ENCODE measurements around the gene HIGD1B.

The HIGD1B gene

DNA sequence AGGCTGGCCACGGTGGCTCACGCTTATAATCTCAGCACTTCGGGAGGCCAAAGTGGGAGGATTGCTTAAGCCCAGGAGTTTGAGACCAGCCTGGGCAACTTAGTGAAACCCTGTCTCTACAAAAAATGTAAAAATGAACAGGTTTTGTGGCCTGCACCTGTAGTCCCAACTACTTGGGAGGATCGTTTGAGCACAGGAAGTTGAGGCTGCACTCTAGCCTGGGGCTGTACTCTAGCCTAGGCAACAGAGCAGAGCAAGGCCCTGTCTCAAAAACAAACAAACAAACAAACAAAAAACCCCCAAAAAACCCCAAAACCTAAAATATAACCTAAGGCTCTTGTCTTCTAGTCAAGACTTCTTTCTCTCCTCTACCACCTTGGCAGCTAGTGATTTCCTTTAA, 7.4 kb upstream of the HIGD1B start:
- no peak for DNase-seq

DNA sequence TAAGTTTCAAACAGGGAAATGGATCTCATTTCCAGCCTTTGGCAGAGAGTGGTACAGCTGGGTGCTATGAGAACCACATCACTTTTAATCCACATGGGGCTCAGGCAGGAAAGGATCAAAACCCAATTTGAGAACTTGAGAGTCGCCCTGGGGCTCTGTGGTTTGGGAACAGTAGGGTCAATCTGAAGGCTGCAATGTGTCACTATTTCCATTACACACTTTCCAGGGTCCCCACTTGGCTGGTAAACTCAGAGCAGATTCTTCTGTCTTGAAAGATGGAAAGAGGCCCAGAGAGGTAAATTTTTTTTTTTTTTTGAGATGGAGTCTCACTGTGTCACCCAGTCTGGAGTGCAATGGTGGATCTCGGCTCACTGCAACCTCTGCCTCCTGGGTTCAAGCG, 6.7 kb upstream of the HIGD1B start:
- DNase-seq, result no peak

DNA sequence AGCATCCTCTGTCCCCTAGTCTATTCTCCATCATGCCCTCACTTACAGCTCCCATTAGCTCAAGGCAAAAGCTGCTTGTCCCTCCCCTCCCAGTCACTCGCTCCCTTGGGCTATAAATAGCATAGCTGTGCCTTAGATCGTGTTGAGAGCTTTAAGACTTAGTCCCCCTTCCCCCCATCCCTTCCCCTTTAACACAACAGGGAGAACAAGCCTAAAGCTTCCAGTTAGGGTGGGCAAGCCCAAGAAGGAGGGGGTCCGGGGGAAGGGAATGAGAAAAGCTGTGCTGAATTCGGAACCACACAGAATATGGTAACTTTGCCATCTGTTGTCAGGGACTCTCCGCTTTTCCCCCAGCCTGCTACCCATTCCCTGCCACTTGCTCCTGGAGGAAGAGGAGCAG, 4.9 kb upstream of the HIGD1B start:
- DNase-seq, result no peak

DNA sequence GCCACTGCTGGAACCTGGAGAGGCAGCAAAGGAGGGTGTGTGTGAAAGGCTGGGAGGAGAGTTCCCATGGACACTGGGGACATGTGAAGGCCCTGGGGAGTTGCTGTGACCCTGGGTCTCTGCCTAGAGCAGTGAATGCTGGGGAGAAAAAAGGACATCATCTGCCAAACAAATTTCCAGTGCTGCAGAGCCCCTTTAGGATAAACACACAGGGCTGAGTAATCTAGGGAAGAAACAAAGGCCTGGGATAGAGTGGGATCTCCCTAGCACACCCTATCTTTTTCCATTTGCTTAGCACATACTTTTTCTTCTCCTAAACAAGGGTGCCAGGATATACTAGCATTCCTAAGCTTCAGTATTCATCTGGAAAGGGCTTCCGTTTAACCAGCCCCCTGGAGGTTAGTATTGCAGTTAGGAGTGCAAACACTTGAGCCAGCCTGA, 3.3 kb upstream of the HIGD1B start:
- no peak for DNase-seq

DNA sequence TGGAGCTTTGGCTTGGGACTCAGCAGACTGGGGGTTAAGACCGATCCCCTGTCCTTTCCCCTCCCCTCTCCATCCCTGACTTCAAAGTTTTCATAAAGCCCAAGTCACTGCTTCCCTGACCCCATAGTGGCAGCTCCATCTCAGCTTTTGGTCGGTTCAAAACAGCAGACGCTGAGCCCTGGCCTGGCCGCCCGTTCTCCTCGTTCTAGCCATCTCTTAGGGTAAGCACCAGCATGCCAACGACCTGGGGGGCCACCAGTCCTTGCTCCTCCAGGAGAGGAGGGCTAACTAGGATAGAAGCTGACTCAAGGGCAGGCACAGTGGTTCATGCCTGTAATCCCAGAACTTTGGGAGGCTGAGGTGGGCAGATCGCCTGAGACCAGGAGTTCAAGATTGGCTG, 1.5 kb upstream of the HIGD1B start:
- no peak for DNase-seq

DNA sequence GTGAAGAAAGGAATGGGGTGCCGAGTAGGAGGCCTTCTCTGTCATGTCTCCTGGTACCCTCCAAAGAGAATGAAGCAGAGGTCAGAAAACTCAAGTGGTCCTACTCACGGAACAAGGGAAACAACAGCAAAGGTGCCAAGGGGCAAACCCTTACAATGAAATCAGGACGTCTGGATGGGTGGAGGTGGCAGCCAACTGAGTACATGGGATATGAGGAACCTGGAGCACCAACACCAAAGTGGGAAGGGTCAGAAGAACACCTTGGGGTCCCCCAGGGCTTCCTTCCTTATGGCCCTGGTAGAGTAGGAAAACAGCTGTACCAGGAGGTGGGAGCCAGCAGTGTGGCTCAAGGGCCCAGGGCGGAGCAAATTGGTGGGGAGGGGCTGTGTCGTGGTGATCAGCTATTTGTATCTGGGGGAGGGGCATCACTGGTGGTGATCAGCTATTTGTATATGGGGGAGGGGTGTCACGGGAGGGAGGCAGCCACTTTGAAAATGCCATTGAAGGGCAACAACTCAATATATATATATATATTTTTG, 643 bp downstream of the HIGD1B start:
- no peak for DNase-seq

DNA sequence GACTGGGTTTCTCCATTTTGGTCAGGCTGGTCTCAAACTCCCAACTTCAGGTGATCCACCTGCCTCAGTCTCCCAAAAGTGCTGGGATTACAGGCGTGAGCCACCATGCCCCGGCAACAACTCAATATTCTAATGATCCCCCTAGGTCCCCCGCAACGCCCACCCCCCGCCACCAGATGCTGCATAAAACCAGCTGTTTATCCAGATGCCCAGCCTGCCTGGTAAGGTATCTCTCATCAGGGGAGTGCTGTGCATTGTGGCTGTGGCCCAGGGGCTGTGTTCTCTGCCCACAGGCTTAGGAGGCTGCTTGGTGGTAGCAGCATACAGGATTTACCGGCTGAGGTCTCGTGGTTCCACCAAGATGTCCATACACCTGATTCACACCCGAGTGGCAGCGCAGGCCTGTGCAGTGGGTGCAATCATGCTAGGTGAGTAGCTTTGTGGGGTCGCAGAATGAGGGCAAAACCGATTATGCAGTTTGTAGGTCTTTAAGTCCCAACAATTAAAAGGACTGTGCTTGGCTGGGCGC, 1.3 kb downstream of the HIGD1B start:
- DNase-seq, result no peak

DNA sequence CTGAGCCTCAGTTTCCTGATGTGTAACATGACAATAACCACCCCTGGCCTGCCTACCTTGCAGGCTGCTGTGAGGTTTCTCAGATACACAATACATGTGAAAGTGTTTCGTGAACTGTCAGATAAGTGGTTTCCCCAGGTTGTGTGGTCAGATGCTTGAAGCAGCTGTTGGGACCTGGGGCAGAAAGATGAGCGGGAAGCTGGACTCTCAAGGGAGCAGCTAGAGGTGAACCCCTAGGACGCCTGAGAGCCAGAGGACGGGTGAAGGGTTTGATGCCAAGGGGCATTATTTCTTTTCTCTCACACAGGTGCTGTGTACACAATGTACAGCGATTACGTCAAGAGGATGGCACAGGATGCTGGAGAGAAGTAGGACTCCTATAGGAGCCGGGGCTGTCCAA, 2.3 kb downstream of the HIGD1B start:
- no peak for DNase-seq

DNA sequence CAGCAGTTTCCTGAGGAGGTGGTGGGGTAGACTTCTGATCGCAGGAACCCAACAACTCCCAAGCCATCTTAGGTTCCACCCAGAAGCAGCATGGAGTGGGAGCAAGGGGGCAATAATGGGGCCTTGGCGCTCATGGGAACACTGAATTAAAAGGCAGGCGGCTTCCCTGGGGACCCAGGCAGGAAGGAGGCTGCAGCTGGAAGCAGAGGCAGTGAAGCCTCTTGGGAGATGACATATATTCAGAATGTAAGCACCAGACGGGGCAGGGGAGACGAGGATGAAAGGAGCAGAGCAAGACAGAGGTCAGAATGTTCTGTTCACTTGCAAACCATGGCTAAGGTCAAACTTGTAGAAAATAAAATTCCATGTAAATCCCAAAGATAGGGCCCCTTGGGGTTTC, 2.9 kb downstream of the HIGD1B start:
- DNase-seq, result no peak

DNA sequence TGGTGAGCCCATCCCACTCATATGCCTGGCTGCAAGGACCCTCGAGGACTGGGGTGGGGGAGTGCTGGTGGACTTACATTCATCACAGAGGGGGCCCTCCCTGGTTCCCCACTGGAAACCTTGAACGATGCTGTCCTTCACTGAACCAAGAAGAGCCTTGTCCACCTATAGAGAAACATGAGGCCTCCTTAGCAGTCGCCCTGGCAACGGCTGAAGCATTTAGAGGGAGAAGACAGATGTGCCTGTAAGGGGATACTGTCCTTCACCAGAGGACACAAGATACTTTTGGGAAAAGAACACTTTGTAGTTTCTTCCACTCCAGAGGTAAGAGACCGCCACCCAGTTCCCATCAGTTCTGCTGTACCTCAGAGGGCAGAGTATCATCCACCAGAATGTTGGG, 6.5 kb downstream of the HIGD1B start:
- DNase-seq, result no peak

DNA sequence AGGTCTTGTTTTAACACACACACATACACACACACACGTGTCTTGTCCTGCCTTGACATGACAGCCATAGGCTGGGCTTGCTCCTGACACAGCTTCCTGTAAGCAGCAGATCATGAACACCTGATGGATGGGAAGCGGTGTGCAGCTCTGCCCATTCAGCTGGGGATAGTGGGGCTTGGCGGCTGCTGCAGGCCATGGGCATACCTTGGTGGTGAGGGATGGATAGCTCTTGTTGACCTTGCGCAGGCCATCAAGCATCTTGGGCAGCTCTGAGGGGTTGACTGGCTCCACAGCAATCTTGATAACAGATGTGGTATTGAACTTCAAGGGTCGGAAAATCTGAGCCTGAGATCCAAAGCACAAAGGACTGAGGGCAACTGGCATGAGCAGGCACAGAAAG, 12.0 kb downstream of the HIGD1B start:
- no peak for DNase-seq

DNA sequence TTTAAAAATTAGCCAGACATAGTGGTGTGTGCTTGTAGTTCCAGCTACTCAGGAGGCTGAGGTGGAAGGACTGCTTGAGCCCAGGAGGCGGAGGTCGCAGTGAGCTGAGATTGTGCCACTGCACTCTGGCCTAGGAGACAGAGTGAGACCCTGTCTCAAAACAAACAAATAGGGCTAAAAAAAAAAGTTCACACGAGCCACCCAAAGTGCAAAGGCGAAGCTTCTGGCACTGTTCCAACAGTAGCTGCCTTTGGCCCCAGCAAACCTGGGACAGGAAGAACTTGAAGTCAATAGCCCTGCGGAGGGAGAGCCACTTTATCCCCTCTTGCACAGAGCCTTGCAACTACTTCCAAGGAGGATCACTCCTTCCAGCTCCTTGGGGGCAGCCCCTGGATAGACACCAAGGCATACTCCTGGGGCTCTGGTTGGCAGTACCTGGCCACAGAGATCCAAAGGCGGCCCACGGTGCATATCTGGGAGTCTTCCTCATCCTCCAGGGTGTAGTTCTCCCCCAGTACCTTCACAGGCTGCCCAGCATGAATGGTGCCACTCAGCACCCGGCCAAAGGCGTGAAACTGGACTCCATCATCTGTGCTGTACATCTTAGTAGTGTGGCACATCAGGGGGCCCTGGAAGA, 14.7 kb downstream of the HIGD1B start:
- DNase-seq, result no peak

DNA sequence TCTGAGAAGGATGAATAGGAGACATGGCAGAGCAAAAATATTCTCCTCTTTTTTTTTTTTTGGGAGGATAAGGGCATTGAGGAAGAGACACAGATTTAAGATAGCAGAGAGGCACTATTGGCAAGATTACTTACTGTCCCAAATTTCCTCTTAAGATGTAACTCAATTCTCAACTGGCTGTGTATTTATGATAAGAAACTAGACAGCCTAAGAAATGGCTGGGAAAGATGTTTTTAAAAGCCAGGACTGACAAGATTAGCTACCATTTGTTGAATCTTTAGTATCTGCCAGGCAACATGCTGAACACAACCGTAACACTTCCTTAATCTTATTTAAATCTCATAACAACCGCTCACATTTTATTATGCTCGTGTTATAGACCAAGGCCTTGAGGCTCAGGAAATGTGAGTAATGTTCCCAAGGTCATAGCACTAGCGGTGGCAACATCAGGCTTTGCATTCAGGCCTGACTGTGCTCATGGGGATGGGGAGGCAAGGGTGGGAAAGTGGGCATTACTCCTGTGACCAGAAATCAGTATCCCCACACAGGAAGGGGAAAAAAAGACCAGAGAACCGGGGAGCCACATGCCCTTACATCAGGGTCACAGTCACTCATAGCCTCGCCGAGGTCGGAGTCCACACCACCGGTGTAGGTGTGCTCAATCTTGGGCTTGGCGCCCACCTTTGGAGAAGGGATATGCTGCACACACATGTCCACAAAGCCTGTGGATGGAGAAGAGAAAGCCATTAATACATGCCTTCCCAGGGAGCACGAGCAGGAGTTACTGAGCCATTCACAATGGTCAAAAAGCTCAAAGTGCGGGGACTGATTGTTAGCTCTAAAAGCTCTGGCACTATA, 15.6 kb downstream of the HIGD1B start:
- no peak for DNase-seq

DNA sequence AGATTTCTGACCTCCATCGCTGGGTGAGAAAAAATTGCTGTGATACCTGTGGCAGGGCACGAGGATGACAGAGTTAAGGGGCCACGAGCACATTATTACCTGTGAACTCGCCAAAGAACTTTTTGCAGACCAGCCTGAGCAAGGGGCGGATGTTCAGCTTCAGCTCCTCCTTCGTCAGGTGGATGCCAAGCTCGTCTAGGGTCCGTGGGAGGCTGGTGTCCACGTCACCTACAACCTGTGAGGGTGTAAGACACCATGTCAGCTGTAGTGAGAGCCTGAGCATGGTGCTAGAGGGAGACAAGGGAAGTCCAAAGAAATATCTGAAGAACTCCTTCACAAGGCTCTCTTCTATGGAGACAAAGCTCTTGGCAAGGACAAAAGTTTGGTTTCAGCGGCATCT, 17.1 kb downstream of the HIGD1B start:
- DNase-seq, result no peak

DNA sequence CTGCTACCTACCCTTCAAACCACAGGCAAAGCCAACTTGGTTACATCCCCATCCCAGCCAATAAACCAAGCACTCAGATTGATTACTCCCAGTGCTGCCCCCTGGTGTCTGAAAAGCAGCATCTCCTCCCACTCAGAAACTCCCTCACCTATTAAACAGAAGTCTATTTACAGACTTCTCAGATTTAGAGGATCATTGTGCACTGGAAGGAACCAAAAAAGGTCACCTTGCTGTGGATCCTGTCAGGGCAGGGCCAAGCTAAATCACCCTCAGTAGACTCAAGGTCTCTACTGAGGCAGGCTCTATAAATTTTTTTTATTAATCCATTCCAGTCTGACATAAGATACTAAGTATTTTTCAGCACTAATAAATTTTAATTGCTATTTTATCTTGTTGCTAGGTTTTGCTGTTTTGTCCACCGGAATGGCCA, 17.6 kb downstream of the HIGD1B start:
- DNase-seq, result peak; percentile 72

DNA sequence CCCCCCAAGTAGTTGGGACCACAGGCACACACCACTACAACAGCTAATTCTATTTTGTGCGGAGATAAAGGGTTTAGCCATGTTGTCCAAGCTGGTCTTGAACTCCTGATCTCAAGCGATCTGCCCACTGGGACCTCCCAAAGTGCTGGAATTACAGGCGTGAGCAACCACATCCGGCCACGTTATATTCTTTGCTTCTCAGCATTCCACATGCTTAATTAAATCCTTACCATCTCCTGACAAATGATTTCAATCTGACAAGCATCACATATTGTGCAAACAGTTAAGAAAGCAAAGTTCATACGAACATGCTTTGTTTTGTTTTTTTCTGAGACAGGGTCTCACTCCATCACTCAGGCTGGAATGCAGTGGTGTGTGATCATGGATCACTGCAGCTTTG, 18.2 kb downstream of the HIGD1B start:
- no peak for DNase-seq

DNA sequence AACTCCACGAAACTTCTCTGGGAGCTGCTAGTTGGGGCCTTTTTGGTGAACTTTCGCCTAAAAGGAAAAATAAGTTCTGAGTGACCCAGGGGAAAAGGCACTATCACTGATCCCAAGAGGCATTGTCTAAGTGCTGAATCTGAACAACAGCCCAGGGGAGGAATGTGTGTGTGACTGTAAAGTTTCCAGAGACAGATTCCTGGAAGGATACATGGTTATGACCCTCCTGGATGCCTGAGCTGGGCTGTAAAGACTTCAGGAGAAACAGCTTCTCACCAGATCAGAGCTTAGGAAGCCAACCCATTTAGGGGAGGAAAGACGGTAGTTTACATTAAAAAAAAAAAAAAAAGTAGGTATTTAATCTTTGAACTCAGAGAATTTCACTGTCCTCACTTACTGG, 20.2 kb downstream of the HIGD1B start:
- no peak for DNase-seq

DNA sequence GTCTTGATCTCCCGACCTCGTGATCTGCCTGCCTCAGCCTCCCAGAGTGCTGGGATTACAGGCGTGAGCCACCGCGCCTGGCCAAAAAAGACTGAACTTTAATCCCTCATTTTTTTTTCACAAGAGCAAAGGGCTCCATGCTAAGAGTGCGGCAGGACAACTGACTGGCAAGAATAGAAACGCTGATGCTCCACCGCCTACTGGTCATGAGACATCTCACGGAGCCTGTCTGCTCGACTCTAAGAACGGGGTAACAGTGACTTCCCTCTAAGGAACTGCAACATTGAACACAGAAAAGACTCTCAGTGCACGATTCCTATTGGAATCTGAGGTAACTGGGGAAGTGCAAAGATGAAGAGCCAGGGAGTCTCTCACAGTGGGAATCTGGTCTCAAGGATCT, 23.9 kb downstream of the HIGD1B start:
- no peak for DNase-seq

DNA sequence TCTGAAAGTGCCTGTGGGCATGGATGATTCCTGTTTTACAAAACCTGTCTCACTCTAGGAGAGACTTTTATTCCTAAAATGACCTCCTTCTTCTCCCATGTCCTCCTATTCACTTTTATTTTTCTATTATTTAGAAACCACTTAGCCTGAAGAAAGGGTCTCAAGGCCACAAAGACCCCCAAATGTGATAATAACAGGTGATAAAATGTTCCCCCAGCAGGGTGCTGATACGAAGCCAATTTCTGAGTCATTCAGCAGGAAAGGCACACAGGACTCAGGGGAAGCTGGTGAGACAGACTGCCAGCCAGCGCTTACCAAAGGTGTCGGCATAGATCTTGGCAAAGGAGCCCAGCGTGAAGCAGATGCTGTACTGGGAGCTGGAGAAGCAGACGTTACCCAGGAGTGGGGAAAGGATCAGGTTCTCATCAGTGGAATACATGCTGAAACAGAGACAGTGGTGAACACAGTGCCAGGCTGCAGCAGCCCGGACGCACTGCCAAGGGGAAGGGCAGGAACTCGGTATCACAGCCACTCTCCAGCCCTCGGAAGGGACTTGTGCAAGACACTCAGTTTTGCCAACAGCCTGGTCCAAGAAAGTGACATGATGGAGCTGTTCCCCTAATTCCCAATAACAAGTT, 24.6 kb downstream of the HIGD1B start:
- no peak for DNase-seq

DNA sequence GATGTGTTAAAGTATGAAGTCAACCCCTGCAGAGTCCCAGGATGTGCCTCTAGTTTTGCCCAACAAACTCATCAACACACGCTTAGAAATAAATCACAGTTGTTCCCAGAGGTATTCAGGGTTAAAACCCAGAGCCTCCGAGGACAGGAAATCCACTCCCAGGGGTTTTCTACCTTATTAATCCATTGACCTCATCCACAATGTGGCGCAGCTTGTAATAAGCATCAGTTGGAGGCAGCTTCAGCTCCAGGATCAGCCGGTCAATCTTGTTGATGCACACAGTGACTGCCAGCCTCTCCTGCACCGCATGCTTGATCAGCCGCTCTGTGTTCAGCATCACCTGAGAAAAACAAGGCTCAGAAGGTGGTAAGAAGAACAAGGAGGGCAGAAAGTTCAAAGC, 28.1 kb downstream of the HIGD1B start:
- no peak for DNase-seq

DNA sequence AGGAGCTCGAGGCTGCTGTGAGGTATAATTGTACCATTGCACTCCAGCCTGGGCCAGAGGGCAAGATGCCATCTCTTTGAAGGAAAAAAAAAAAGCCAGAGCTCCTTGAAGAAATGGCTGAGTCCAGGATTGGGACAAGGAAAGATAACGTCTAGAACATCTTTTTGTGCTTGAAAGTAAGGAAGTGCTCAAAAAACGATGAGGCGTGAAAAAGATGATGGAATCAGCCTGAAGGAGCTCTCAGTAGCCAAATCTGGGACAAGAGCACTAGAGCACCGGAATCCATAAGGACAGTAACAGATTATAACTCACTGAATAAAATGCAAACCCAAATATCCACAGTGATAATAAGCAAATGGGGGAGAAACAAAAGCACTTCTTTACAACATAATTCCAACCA, 29.4 kb downstream of the HIGD1B start:
- DNase-seq, result no peak

DNA sequence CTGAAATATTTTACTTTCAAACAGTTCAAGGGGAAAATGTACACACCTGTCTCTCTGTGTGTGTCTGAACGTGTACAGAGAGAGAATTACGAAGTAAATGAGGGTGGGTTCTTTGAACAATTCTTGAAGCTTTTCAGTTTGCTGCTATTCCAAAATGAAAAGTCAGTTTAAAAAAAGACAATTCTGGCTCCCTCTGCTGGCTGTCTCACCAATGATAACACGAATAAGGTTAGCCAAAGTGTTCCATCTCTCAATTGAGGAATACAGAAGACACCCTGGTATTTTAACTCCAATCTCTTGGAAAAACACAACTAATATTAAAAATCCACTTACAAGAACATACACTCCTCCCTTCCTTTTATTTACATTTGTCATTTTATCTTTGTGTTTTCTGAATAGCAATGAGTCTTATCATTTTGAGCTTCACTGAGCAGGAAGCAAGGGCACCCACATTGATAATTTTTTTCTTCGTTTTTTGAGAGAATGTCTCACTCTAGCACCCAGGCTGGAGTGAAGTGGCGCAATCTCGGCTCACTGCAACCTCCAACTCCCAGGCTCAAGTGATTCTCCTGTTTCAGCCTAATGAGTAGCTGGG, 31.0 kb downstream of the HIGD1B start:
- peak; percentile 52 for DNase-seq

DNA sequence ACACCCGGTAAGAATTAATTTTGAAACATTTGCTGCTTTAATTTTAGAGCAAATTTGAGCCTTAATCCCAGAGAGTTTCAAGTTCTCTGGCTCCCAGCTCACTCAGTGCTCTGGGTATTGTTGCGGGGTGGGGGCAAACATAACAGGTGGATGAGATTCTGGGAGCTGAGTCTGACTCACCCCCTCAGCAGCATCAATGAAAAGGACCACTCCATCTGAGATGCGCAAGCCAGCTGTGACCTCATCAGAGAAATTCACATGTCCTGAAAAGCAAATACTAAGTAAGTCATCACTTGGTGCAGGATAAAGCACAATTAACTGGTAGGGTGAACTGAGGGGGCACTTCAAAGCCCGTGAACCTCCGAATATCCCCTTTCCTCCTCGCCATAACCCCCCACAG, 31.7 kb downstream of the HIGD1B start:
- no peak for DNase-seq

All from hematopoietic multipotent progenitor cell treated with erythropoietin and hydrocortisone succinate and interleukin-3 and kit ligand, for 8 days (in vitro differentiated cells).